Natural killer cell (primary cell): Measurements from ENCODE around the gene ARAP3. TPM values are rescaled to one million over a fixed set of nuclear protein-coding genes. Genes with fewer than 3 reads are reported as not detected.
"Not testable (repeated sequence)": the region's sequence is repeated elsewhere in the genome, so short reads cannot be mapped to it uniquely, and the experiment has no call there.

Source experiments
- ATAC-seq, 3 donors: fragments of 150-1000 bp in 2 of 3; fragments of 200-7000 bp in 1 of 3; cut with Tn5 transposase; 1 replicate in 1 of 3; 2 replicates in 2 of 3; pipeline ENCODE4 v1.10.0; 2021; ENCODE audit warnings: mild to moderate bottlenecking in 2 of 3, moderate library complexity in 2 of 3
- DNase-seq, 2 donors: peaks; one replicate each; pipeline versions ENCODE4 v3.0.0 to v3.0.0-alpha.2; 2013 to 2021; ENCODE audit warnings: mixed read lengths in 1 of 2
- H3K27ac ChIP-seq: one replicate; pipeline ENCODE4 v1.5.1; 2013; ENCODE audit warnings: mild to moderate bottlenecking, low read length
- H3K27me3 ChIP-seq: one replicate; pipeline ENCODE4 v1.6.1; 2013; ENCODE audit warnings: low read length; ENCODE audit not compliant: control insufficient read depth, insufficient read depth
- H3K36me3 ChIP-seq: one replicate; pipeline ENCODE4 v1.6.1; 2013; ENCODE audit warnings: low read length; ENCODE audit not compliant: control insufficient read depth, insufficient read depth
- H3K4me1 ChIP-seq: one replicate; pipeline ENCODE4 v1.6.1; 2013; ENCODE audit warnings: low read length; ENCODE audit not compliant: control insufficient read depth, insufficient read depth
- H3K4me3 ChIP-seq: one replicate; pipeline ENCODE4 v1.5.1; 2013; ENCODE audit warnings: low read length
- H3K9me3 ChIP-seq: one replicate; pipeline ENCODE4 v1.6.1; 2013; ENCODE audit warnings: low read length; ENCODE audit not compliant: control insufficient read depth, insufficient read depth
- H3K27ac Mint-ChIP-seq, 2 donors: one replicate each; pipeline ENCODE4 v1.8.0; 2022; ENCODE audit warnings: mild to moderate bottlenecking in 2 of 2, mixed read lengths in 2 of 2, moderate library complexity in 1 of 2
- H3K27me3 Mint-ChIP-seq, 2 donors: one replicate each; pipeline ENCODE4 v1.8.0; 2022; ENCODE audit warnings: low read depth in 2 of 2, mixed read lengths in 2 of 2
- H3K36me3 Mint-ChIP-seq: one replicate; pipeline ENCODE4 v1.8.0; 2022; ENCODE audit warnings: mixed read lengths
- H3K4me1 Mint-ChIP-seq, 2 donors: one replicate each; pipeline ENCODE4 v1.8.0; 2022; ENCODE audit warnings: mixed read lengths in 2 of 2
- H3K4me3 Mint-ChIP-seq: one replicate; pipeline ENCODE4 v1.8.0; 2022; ENCODE audit warnings: mild to moderate bottlenecking, moderate library complexity, mixed read lengths
- H3K9me3 Mint-ChIP-seq, 2 donors: one replicate each; pipeline ENCODE4 v1.8.0; 2022; ENCODE audit warnings: mixed read lengths in 2 of 2
- CTCF ChIP-seq: fragments of 200-600 bp; IDR thresholded peaks from one replicate; pipeline ENCODE4 v1.8.0; 2022; ENCODE audit warnings: antibody characterized with exemption
- WGBS: methylation state at CpG from one replicate; pipeline ENCODE4 v1.1.7; 2013; ENCODE audit warnings: missing lambda C conversion rate; ENCODE audit not compliant: insufficient coverage; 5-methylcytosine and 5-hydroxymethylcytosine counted together
- intact Hi-C: fragments of 100-400 bp; cut with micrococcal nuclease; formaldehyde crosslinking; loops from one replicate; pipeline ENCODE4 v1.14.2; 2022
- total RNA-seq, 4 donors: library from RNA; stranded (reverse); fragments of 120-200 nt in 1 of 4; gene quantifications; one replicate each; pipeline versions ENCODE4 v1.2.3 to v1.2.4, GENCODE V29; 2013 to 2022

Gene ARAP3
- total RNA-seq, result 10 to 100 TPM; 13.9 to 25.2 (median 19.6) TPM
- 2.5 TPM for total RNA-seq (2013)

- Histone ChIP-seq H3K27me3 (no peaks in the 10 kb centered on the region), H3K4me3 (peak within 1 kb of the TSS; percentile 57), H3K9me3 (no peaks in the 10 kb centered on the region), H3K36me3 (no peaks in the 10 kb centered on the region), H3K27ac (peak within 1 kb of the TSS; percentile 51), H3K4me1 (peaks cover 36% of the 10 kb centered on the region)
- 10% methylated on average over 77 of the region's 77 CpGs for WGBS
- Mint-ChIP-seq H3K9me3 (no peaks in the 10 kb centered on the region), H3K4me3 (peak within 1 kb of the TSS; percentile 95), H3K27me3 (no peaks in the 10 kb centered on the region), H3K27ac (peak within 1 kb of the TSS; percentile 76 to 81), H3K4me1 (peaks cover 22 to 50% of the 10 kb centered on the region in 2 donors), H3K36me3 (no peaks in the 10 kb centered on the region)
- peak; percentile 74 to 83 (median 75) for ATAC-seq
- TF ChIP-seq CTCF, result no peak
- intact Hi-C loops, result loop anchor here (5.0 kb wide), 1 partner anchor 45 kb away; the partner anchor contains the start of genes HDAC3 and RELL2
- peak; percentile 49 to 51 for DNase-seq
These were observed at the start of gene ARAP3 for GRCh38 chr5:141681695-141682641. Gene ARAP3, minus strand, starts transcription at chr5:141682230. Its CDS starts 1,744 bp downstream, at chr5:141680486.

- Mint-ChIP-seq H3K4me3 (no peak overlapping the region), H3K27me3 (peaks cover 22% of the 10 kb centered on the region in 2 donors), H3K27ac (no peak overlapping the region), H3K9me3 (no peaks in the 10 kb centered on the region), H3K4me1 (no peaks in the 10 kb centered on the region), H3K36me3 (no peaks in the 10 kb centered on the region)
- intact Hi-C loops, result no loop called here
- DNase-seq, result no peak
- H3K4me1 ChIP-seq, result no peaks in the 10 kb centered on the region
- WGBS, result 73% methylated on average over 4 of the region's 6 CpGs
- ATAC-seq, result no peak
- H3K36me3 ChIP-seq, result no peaks in the 10 kb centered on the region
- H3K4me3 ChIP-seq, result no peak overlapping the region
- H3K27me3 ChIP-seq, result no peaks in the 10 kb centered on the region
- no peak overlapping the region for H3K27ac ChIP-seq
- no peaks in the 10 kb centered on the region for H3K9me3 ChIP-seq
- TF ChIP-seq CTCF, result no peak
These were observed 47.5 kb upstream of the ARAP3 start for GRCh38 chr5:141729387-141730006.

GRCh38 chr5:141725891-141726290, 43.9 kb upstream of the ARAP3 start:
- H3K4me1 ChIP-seq, result no peaks in the 10 kb centered on the region
- no peak for ATAC-seq
- Mint-ChIP-seq H3K27ac (no peak overlapping the region), H3K4me1 (no peaks in the 10 kb centered on the region), H3K36me3 (no peaks in the 10 kb centered on the region), H3K4me3 (no peak overlapping the region), H3K27me3 (peaks cover 9 to 17% of the 10 kb centered on the region in 2 donors), H3K9me3 (no peaks in the 10 kb centered on the region)
- TF ChIP-seq CTCF, result no peak
- 69% methylated on average over 3 of the region's 3 CpGs for WGBS
- H3K4me3 ChIP-seq, result no peak overlapping the region
- intact Hi-C loops, result no loop called here
- H3K36me3 ChIP-seq, result no peaks in the 10 kb centered on the region
- DNase-seq, result no peak
- no peak overlapping the region for H3K27ac ChIP-seq
- H3K9me3 ChIP-seq, result no peaks in the 10 kb centered on the region
- H3K27me3 ChIP-seq, result no peaks in the 10 kb centered on the region

- H3K9me3 Mint-ChIP-seq, H3K27ac ChIP-seq, H3K4me3 Mint-ChIP-seq, H3K27ac Mint-ChIP-seq, DNase-seq, H3K36me3 Mint-ChIP-seq, H3K9me3 ChIP-seq, intact Hi-C loops, H3K4me1 Mint-ChIP-seq, H3K4me3 ChIP-seq, H3K27me3 ChIP-seq, H3K36me3 ChIP-seq, H3K4me1 ChIP-seq, ATAC-seq: not testable (repeated sequence)
- 100% methylated on average over 2 of the region's 5 CpGs for WGBS
- H3K27me3 Mint-ChIP-seq, result peaks cover 1 to 10% of the 10 kb centered on the region in 2 donors
These were observed 43.1 kb upstream of the ARAP3 start for GRCh38 chr5:141725174-141725573.
